MCF 10A (cell line): ENCODE results near the gene SPATS2L. TPM values are rescaled to one million over a fixed set of nuclear protein-coding genes. Genes with fewer than 3 reads are reported as not detected.

Experiments
- BruUV-seq: library from RNA; stranded (reverse); fragments of 400-500 nt; replicated peaks from 2 replicates; lab custom pipeline; 2021; lab: Mats Ljungman, UMichigan
- CTCF ChIA-PET: fragments of 300-600 bp; sonication (Branson Sonifier 250); formaldehyde crosslinking; extraction: SDS; loops from one replicate; lab custom pipeline; 2021; ENCODE audit warnings: antibody characterized with exemption, inconsistent platforms; lab: Yijun Ruan, JAX
- POLR2A ChIA-PET: fragments of 300-600, 350-650 bp; sonication (Branson Sonifier 250); formaldehyde crosslinking; extraction: SDS; loops from one replicate; lab custom pipeline; 2020; ENCODE audit warnings: antibody characterized with exemption, inconsistent platforms; lab: Yijun Ruan, JAX
- DNase-seq: peaks from one replicate; pipeline ENCODE4 v3.0.0-alpha.2; 2018; ENCODE audit not compliant: unreplicated experiment
- H3K27ac Mint-ChIP-seq: one replicate; pipeline ENCODE4 v1.8.0; 2022; ENCODE audit warnings: mild to moderate bottlenecking, low read depth, mixed read lengths; ENCODE audit not compliant: unreplicated experiment
- H3K27me3 Mint-ChIP-seq: one replicate; pipeline ENCODE4 v1.8.0; 2022; ENCODE audit warnings: mixed read lengths; ENCODE audit not compliant: insufficient read depth, unreplicated experiment
- H3K36me3 Mint-ChIP-seq: one replicate; pipeline ENCODE4 v1.8.0; 2022; ENCODE audit warnings: mild to moderate bottlenecking, moderate library complexity, mixed read lengths; ENCODE audit not compliant: insufficient read depth, unreplicated experiment
- H3K4me1 Mint-ChIP-seq: one replicate; pipeline ENCODE4 v1.8.0; 2022; ENCODE audit warnings: mixed read lengths; ENCODE audit not compliant: insufficient read depth, unreplicated experiment
- H3K4me3 Mint-ChIP-seq: one replicate; pipeline ENCODE4 v1.8.0; 2022; ENCODE audit warnings: mild to moderate bottlenecking, moderate library complexity, mixed read lengths; ENCODE audit not compliant: unreplicated experiment
- H3K9me3 Mint-ChIP-seq: one replicate; pipeline ENCODE4 v1.8.0; 2022; ENCODE audit warnings: mixed read lengths; ENCODE audit not compliant: unreplicated experiment
- CTCF ChIP-seq: fragments of 200-600 bp; IDR thresholded peaks from one replicate; pipeline ENCODE4 v1.8.0; 2022; ENCODE audit warnings: antibody characterized with exemption, mild to moderate bottlenecking; ENCODE audit not compliant: unreplicated experiment
- intact Hi-C: fragments of 100-400 bp; cut with micrococcal nuclease; formaldehyde crosslinking; loops from 2 replicates; pipeline ENCODE4 v1.14.1; 2022
- total RNA-seq: library from RNA; stranded (reverse); gene quantifications from 2 replicates; pipeline ENCODE4 v1.2.3, GENCODE V29; 2022

Gene SPATS2L
- total RNA-seq, 1 experiment from 2014 or later, result 68.3 TPM

GRCh38 chr2:200484934-200485333 lies 178.4 kb downstream of the SPATS2L start:
- no TSS peak for BruUV-seq
- ChIA-PET CTCF (interaction anchor here (0.6 to 9.9 kb wide), 18 partner anchors 9 to 510 kb away, joined by 3 to 239 read pairs (median 6); partner anchors contain the start of gene KCTD18), POLR2A (interaction anchor here (1.9 to 3.3 kb wide), 3 partner anchors 13 to 511 kb away, joined by 7 to 10 read pairs (median 9); no protein-coding TSS in a partner anchor)
- no peak for TF ChIP-seq CTCF
- H3K36me3 Mint-ChIP-seq, result peaks cover 19% of the 10 kb centered on the region
- peaks cover 8% of the 10 kb centered on the region for H3K4me1 Mint-ChIP-seq
- no peak overlapping the region for H3K27ac Mint-ChIP-seq
- no peaks in the 10 kb centered on the region for H3K27me3 Mint-ChIP-seq
- intact Hi-C loops, result loop anchor here (5.0 kb wide), 1 partner anchor 178 kb away; the partner anchor contains the start of gene SPATS2L
- no peaks in the 10 kb centered on the region for H3K9me3 Mint-ChIP-seq
- no peak overlapping the region for H3K4me3 Mint-ChIP-seq
- DNase-seq, result no peak

- CTCF ChIA-PET, result interaction anchor here (0.6 to 9.9 kb wide), 8 partner anchors 14 to 512 kb away, joined by 3 to 239 read pairs (median 4); partner anchors contain the start of gene KCTD18
- TF ChIP-seq CTCF, result no peak
- Mint-ChIP-seq H3K4me3 (no peak overlapping the region), H3K27me3 (no peaks in the 10 kb centered on the region), H3K4me1 (peaks cover 7% of the 10 kb centered on the region), H3K36me3 (peaks cover 28% of the 10 kb centered on the region), H3K9me3 (no peaks in the 10 kb centered on the region), H3K27ac (no peak overlapping the region)
- intact Hi-C loops, result no loop called here
- POLR2A ChIA-PET, result interaction anchor here (0.8 to 3.3 kb wide), 2 partner anchors 10 to 12 kb away, joined by 3 to 10 read pairs; no protein-coding TSS in a partner anchor
- no TSS peak for BruUV-seq
- DNase-seq, result no peak
Measured at GRCh38 chr2:200486529-200486928, 180.0 kb downstream of the SPATS2L start.

- no peaks in the 10 kb centered on the region for H3K27me3 Mint-ChIP-seq
- peaks cover 6% of the 10 kb centered on the region for H3K4me1 Mint-ChIP-seq
- no peak for DNase-seq
- no peaks in the 10 kb centered on the region for H3K9me3 Mint-ChIP-seq
- ChIA-PET POLR2A (no interaction called here), CTCF (interaction anchor here (0.5 to 9.9 kb wide), 5 partner anchors 22 to 514 kb away, joined by 3 to 239 read pairs (median 4); partner anchors contain the start of gene KCTD18)
- H3K36me3 Mint-ChIP-seq, result peaks cover 40% of the 10 kb centered on the region
- BruUV-seq, result no TSS peak
- H3K4me3 Mint-ChIP-seq, result no peak overlapping the region
- no peak for TF ChIP-seq CTCF
- intact Hi-C loops, result no loop called here
- H3K27ac Mint-ChIP-seq, result no peak overlapping the region
Measured at GRCh38 chr2:200488169-200488568, 181.7 kb downstream of the SPATS2L start.

- ChIA-PET POLR2A (interaction anchor here (0.7 to 1.0 kb wide), 2 partner anchors 9 to 18 kb away, joined by 3 to 4 read pairs; no protein-coding TSS in a partner anchor), CTCF (interaction anchor here (0.8 to 1.5 kb wide), 2 partner anchors 9 to 517 kb away, joined by 3 to 4 read pairs; no protein-coding TSS in a partner anchor)
- no peaks in the 10 kb centered on the region for H3K27me3 Mint-ChIP-seq
- no peak overlapping the region for H3K27ac Mint-ChIP-seq
- DNase-seq, result no peak
- no peaks in the 10 kb centered on the region for H3K9me3 Mint-ChIP-seq
- TF ChIP-seq CTCF, result no peak
- H3K36me3 Mint-ChIP-seq, result peaks cover 45% of the 10 kb centered on the region
- no TSS peak for BruUV-seq
- no peak overlapping the region for H3K4me3 Mint-ChIP-seq
- intact Hi-C loops, result no loop called here
- H3K4me1 Mint-ChIP-seq, result no peaks in the 10 kb centered on the region
Measured at GRCh38 chr2:200490001-200490400, 183.5 kb downstream of the SPATS2L start.
